ENCODE data around the gene PARD3B. TPM values are rescaled to one million over a fixed set of nuclear protein-coding genes. Genes with fewer than 3 reads are reported as not detected.

Gene PARD3B
- total and polyA plus RNA-seq, 2 of the 4 experiments (the other 2 are of a cell fraction), result 3.3 to 15.6 TPM

GRCh38 chr2:205556841-205557539, 1011.7 kb downstream of the PARD3B start:
- no TSS peak for BruUV-seq (replicated peaks)
- no peak overlapping the region for H2AK5ac ChIP-seq (ENCODE audit: low read depth, low read length)
- no peak overlapping the region for H3K4ac ChIP-seq (ENCODE audit: low read depth, low read length)
- in situ Hi-C loops (cut with MboI; ENCODE audit: low sequenced_read_pairs) (no loop called here), dilution Hi-C loops (cut with HindIII; ENCODE audit: low sequenced_read_pairs, unreplicated experiment) (no loop called here), intact Hi-C loops (cut with micrococcal nuclease) (no loop called here)
- no peak overlapping the region for H4K91ac ChIP-seq (ENCODE audit: insufficient read depth, low read depth, low read length)
- 96% methylated on average over 7 of the region's 18 CpGs; no CpG with 5 or more reads in 1 of the 2 experiments for WGBS, 2 experiments (ENCODE audit: extremely low coverage in 2 of 2, insufficient read length in 1 of 2)
- H2AK9ac ChIP-seq (replicated peaks; ENCODE audit: low read depth, low read length, poor library complexity), result no peak overlapping the region
- no peak overlapping the region for H2BK5ac ChIP-seq (ENCODE audit: low read depth, low read length, poor library complexity, severe bottlenecking)
- H3K4me2 ChIP-seq (ENCODE audit: low read depth, low read length), result no peak overlapping the region
- H3K14ac ChIP-seq (replicated peaks; ENCODE audit: low read depth, low read length), result no peak overlapping the region
- ATAC-seq (ENCODE audit: low read depth), result no peak
- no peak overlapping the region for H3K23ac ChIP-seq (ENCODE audit: low read depth, low read length)
- no peak overlapping the region for H2BK20ac ChIP-seq (ENCODE audit: low read depth, low read length)
- no peaks in the 10 kb centered on the region for H3K79me1 ChIP-seq (ENCODE audit: low read depth in 1 of 2, low read length in 2 of 2)
- no peaks in the 10 kb centered on the region for H3K27me3 ChIP-seq (ENCODE audit: control insufficient read depth, insufficient read depth, low read length)
- no peaks in the 10 kb centered on the region for H3K9me1 ChIP-seq (ENCODE audit: insufficient read depth, low read length)
- H2BK15ac ChIP-seq (ENCODE audit: low read depth, low read length), result no peak overlapping the region
- no peak overlapping the region for H4K5ac ChIP-seq (ENCODE audit: low read depth, low read length)
- H2BK120ac ChIP-seq (ENCODE audit: low read depth, low read length), result no peak overlapping the region
- TF ChIP-seq BHLHE40 (IDR thresholded peaks at IDR 0.05; ENCODE audit: low read depth, low read length) (no peak), CHD1 (IDR thresholded peaks at IDR 0.05; ENCODE audit: low read depth, low read length) (no peak), CEBPB (IDR thresholded peaks at IDR 0.05; ENCODE audit: low read depth, low read length) (no peak), RCOR1 (IDR thresholded peaks at IDR 0.05; ENCODE audit: insufficient replicate concordance, low read length) (no peak), RFX5 (IDR thresholded peaks at IDR 0.05; ENCODE audit: low read depth, low read length) (no peak), RAD21 (IDR thresholded peaks at IDR 0.05; ENCODE audit: low read length) (no peak), SMC3 (IDR thresholded peaks at IDR 0.05; ENCODE audit: low read depth, low read length) (no peak), FOS (IDR thresholded peaks at IDR 0.05; ENCODE audit: low read depth, low read length) (no peak), NFE2L2 (IDR thresholded peaks at IDR 0.05; ENCODE audit: low read depth, low read length) (no peak), MAFK (IDR thresholded peaks at IDR 0.05; ENCODE audit: low read depth, low read length) (no peak)
- TF ChIP-seq, protein P1, sequence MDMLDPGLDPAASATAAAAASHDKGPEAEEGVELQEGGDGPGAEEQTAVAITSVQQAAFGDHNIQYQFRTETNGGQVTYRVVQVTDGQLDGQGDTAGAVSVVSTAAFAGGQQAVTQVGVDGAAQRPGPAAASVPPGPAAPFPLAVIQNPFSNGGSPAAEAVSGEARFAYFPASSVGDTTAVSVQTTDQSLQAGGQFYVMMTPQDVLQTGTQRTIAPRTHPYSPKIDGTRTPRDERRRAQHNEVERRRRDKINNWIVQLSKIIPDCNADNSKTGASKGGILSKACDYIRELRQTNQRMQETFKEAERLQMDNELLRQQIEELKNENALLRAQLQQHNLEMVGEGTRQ (IDR thresholded peaks at IDR 0.05; ENCODE audit: low read depth, low read length), result no peak
- TF ChIP-seq, protein P2, sequence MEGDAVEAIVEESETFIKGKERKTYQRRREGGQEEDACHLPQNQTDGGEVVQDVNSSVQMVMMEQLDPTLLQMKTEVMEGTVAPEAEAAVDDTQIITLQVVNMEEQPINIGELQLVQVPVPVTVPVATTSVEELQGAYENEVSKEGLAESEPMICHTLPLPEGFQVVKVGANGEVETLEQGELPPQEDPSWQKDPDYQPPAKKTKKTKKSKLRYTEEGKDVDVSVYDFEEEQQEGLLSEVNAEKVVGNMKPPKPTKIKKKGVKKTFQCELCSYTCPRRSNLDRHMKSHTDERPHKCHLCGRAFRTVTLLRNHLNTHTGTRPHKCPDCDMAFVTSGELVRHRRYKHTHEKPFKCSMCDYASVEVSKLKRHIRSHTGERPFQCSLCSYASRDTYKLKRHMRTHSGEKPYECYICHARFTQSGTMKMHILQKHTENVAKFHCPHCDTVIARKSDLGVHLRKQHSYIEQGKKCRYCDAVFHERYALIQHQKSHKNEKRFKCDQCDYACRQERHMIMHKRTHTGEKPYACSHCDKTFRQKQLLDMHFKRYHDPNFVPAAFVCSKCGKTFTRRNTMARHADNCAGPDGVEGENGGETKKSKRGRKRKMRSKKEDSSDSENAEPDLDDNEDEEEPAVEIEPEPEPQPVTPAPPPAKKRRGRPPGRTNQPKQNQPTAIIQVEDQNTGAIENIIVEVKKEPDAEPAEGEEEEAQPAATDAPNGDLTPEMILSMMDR (conservative IDR thresholded peaks at IDR 0.05; ENCODE audit: low read depth, low read length), result no peak
- no peak overlapping the region for H3K18ac ChIP-seq (ENCODE audit: low read depth, low read length)
- POLR2A ChIA-PET (ENCODE audit: unreplicated experiment), result interaction anchor here (0.6 kb wide), 1 partner anchor 58 kb away, joined by 3 read pairs; no protein-coding TSS in a partner anchor
- DNase-seq, result no peak
- H3K27ac ChIP-seq (ENCODE audit: insufficient read depth, low read length), result no peak overlapping the region
- H4K8ac ChIP-seq (ENCODE audit: low read depth in 2 of 2, low read length in 2 of 2), result no peak overlapping the region
- no peaks in the 10 kb centered on the region for H4K20me1 ChIP-seq (ENCODE audit: insufficient read depth, low read length)
- H2AFZ ChIP-seq (replicated peaks; ENCODE audit: low read length, poor library complexity), result no peak overlapping the region
- H3K4me3 ChIP-seq (ENCODE audit: insufficient read depth, low read depth, low read length), result no peak overlapping the region
- no peak overlapping the region for H3K9ac ChIP-seq (ENCODE audit: low read depth, low read length)
- CTCF ChIA-PET, result no interaction called here
- no peak overlapping the region for H3K56ac ChIP-seq (ENCODE audit: extremely low read depth, insufficient read depth, low read length)
- no peaks in the 10 kb centered on the region for H3K36me3 ChIP-seq (ENCODE audit: control insufficient read depth, insufficient read depth, low read length)
- H3K4me1 ChIP-seq (ENCODE audit: control insufficient read depth, insufficient read depth, low read length), result no peaks in the 10 kb centered on the region
- H3K9me3 ChIP-seq (ENCODE audit: control insufficient read depth, insufficient read depth, low read length), result no peaks in the 10 kb centered on the region
